CD4-positive, alpha-beta T cell treated with Interleukin-15 for 1 hour (primary cell): ENCODE results near the gene ARHGEF1.
"Not testable (repeated sequence)": the region's sequence is repeated elsewhere in the genome, so short reads cannot be mapped to it uniquely, and the experiment has no call there.

Experiments
- DNase-seq: peaks from one replicate; pipeline ENCODE4 v3.0.0-alpha.2; 2020

ARHGEF1 gene

DNA sequence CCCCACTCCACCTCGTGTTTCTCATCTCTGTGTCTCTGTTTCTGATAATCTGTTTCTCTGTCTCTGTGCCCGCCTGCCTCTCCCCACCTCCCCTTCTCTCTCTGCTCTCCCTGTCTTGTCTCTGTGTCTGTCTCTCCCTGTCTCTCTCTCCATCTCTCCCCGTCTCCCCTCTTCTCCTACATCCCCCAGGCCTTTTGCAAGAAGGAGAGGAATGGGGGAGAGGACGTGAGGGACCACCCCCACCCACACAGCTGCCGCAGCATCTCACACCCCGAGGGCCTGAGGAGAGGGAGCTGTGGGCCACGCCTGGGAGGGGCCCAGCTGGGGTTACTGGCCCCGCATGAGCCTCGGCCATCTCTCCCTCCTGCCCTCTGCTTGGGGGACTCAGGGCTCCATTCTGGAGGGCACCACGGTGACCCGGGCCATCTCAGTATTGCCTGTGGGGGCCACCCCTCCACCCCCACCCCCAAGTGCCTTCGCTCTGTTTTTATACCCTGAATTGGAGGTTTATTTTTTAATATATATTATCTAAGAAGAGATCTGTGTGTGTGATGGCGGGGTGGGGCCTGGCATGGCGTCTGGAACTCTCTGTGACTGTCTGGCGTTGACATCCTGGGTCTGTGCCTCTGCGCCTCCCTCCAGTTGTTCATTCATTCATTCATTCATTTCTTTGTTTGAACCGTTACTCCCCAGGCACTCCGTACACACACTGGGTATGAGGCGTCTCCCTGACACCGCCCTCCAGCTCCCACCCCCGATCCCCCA, 24.1 kb downstream of the ARHGEF1 start:
- no peak for DNase-seq

DNA sequence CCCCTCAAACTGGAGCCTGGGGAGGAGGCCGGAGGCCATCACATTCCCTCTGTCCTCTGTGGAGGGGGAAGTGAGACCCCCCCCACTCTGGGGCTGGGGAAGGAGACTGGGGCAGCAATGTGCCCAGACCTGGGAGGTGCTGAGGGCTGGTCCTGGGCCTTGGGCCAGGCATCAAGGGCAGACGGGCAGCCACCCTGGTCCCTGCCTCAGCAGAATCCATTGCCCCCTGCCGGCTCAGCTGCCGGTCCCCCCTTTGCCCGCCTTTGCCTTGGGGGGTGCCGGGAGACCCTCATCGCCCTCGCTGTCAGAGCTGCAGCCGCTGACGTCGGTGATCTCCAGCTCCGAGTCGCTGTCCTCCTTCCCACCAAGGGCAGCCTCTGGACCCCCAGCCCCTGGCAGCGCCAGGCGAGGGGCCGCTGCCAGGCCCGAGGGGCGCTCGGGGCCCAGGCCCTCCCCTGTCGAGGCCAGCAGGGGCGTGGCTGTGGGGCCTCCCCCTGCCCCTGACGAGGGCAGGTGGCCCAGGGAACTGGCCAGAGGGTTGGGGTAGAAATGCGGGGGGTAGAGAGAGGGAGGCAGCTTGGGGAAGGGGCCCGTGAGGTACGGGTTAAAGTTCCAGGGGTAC, 25.1 kb downstream of the ARHGEF1 start:
- DNase-seq: no peak

DNA sequence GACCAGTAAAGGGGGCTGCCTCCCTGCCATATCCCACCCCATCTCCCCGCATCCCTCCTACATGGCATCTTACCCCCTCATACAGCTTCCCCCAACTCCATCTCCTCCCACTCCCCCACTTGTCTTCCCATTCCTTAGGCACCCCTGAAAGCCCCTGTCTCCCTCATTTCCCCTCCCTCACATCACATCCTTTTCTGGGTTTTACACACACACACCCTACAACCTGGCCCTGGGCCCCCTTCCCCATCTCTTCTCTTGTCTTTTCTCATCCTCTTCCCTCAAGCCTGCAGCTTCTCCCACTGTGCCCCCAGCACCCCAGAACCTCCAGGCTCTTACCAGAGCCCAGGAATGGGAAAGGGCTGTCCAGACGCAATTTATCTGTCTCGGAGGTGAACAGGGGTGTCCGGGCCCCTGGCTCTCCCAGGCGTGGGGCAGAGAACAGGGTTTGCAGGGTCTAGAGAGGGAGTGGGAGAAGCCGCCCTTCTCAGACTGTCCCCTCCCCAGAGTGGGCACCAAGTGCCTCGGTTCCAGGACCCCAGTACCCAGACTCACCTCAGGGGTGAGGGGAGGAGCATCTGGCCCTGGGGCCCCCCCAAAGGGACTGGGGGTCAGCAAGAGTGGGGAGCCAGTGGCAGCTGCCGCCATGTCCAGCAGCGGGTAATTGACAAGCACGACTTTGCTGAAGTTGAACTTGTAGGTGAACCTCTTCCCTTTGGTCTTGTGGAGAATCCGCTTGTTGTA, 25.9 kb downstream of the ARHGEF1 start:
- DNase-seq: no peak

DNA sequence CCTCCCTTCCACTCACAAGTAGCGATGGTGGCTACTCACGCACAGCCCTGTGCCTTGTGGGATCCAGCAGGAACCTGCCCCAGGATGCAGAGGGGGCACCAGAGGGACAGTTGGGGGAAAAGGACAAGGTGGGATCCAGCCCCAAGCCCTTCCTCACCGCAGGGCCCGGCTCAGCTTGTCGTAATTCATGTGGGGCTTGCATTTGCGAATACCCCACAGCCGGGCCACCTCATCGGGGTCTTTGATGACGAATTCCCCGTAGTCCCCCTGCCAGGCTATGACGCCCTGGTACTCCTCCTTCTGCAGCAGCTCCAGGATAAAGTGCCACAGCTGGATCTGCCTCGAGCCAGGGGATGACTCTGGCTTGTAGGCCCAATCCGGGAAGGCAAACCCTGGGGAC, 26.7 kb downstream of the ARHGEF1 start:
- no peak for DNase-seq

DNA sequence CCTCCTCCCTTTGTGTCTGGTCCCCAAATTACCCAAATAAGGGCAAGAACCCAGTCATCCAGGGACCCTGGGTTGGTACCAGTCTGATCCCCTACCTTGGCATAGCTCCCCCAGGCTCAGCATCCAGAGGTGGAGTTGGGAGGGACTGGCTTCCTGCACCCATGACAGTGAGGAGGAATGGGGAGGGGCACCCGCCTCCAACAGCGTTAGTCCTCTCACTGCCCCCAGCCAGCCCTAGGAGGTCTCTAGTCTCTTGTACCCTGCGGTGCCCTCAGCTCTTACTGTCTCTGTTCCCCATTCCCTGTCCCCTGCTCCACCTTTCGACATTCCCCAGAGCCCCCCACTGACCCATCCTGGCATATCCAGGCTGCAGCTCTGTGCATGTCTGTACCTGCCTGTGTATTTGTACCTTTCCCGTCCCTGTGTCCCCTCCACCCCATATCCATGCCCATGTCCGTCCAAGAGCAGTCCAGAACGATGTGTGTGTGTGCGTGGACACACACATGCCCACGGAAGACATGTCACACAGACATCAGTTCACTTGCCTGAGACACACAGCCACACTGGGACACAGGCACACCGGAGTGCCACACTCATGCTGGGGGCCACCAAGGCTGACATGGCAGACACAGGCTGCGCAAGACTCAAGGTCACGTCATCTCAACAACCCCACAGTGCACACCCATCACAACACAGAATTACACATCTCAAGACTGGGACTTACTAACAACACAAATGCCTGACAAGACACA, 27.4 kb downstream of the ARHGEF1 start:
- no peak for DNase-seq

DNA sequence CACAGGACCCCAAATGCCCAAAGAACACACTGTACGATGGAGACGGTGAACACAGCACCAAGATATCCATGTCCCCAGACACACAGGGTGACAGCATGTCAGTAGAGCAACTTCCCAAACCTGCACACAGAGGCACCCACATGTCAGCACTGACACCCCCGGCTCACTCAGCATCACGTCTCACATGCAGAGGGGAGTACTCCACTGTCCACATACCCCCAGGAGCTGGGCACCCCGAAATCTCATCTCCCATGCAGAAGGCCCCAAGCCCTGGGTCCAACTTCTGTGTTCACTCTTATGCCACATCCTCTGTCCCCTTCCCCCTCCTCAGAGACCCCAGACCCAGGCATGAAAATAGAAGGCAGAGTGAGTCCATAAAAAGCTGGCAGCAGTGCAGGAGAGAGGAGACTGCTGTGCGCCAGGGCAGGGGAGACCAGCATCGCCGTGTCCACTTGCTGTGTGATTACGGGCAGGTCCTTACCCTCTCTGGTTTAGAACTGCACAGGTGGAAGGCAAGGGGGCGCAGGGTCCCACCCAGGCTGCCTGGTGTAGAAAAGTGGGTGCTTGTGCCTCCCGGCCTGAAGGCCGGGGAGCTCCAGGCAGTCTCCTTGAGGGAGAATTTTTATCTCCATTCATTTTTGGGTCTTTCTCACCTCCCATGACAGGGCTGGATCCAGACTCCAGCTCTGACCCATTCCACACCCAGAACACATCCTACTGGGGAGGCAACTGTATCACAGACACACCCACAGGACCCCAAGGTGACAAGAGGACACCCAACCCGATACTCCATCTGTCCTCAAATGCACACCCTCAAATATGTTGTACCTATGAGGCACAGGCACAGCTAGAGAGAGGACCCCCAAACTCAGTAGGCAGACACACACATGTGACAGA, 28.3 kb downstream of the ARHGEF1 start:
- DNase-seq: no peak

DNA sequence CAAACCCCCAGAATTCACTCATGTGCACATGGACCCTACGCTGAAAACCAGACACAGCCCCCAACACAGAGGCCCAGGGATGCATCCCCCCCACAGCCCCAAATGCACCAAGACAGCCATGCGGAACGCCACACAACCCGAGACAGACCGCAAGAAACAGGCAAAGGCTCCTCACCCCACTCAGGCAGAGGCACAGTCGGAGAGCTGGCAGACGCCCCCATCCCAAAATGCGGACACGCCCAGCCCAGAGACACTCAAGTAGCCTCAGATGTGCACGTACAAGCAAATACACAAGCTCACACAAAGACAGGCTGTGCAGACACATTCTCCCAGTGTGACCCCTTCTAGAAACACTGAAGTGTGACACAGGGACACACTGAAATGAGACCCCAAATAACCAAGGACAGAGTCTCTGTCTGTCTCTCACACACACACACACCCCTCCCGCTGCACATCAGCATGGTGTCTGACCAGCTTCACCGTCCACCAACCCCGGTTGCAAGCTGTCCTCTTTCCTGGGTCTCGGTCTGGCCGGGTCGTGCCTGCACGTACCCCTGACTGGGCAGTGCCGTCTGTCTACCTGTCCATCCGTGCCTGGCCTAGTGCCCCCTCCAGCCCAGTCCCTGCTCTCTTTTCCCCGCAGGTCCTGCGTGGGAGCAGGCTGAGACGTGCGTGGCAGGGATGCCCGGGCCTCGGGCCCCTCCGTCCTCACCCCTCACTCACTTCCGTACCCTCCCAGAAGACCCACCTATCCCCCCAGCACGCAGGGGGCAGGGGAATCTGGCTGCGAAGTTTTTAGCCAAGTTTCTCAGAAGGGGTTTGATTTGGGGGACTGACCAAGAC, 29.1 kb downstream of the ARHGEF1 start:
- DNase-seq: no peak

DNA sequence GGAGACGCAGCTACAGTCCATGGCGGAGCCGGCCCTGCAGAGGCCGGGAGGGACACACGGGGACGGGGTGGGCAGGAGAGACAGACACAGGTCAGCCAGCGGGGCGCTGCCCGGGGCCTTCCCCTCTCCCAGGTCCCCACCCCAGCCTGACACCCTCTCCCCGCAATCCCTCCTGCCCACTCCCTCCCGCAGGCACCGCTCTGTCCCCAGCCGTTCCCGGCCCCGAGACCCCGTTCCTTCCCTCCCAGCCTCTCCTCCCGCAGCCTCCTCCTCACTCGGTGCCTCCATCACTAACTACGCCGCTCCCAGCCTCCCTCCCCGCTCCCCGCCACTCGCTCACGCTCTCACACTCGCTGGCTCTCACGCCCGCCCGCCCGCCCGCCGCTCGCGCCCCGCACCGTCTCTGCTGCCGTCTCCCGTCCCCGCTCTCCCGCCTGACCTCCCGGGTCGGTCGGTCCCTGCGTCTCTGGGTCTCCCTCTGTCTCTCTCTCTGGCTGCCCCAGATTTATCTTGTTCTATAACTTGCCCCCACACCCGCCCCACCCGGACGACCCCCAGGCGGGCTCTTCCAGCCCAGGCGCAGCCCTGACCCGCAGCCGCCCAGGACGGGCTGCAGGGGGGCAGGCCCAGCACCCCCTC, 30.0 kb downstream of the ARHGEF1 start:
- no peak for DNase-seq

DNA sequence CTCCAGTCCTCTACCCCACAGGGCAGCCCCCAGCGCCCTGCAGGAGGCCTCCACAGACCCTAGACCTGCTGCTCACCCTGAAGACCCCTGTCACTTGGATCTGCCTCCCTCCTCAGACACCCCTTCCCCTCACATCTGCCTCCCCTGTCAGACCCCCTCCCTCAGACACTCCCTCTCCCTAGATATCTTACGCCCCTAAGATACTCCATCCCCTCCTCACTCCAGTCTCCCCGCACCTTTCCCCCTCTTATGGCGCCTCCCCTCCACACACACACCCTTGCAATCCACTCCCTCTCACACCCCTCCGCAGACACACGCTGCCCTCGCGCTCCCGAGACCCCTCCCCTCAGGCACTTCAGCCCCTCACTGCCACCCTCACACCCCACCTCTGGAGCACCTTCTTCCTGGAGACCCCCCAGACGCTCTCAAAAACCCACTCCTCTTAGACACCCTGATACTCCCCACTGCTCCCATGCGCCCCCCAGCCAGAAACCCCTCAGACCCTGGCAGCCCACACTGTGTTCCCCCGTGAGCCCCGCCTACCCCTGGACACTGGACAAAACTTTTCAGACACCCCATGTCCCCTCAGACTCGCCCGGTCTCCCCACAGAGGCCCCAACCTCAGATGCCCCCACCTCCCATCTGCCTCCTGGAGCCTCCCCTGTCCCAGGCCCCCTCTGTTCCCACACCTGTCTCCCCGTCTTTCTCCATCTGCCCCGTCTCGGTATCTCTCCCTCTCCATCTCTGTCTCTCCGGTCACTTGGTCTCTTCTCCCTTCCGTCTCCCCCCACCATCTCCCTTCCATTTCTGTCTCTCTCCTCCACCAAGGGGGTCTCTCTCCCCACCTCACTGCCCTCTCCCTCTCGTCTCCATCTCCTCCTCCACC, 30.8 kb downstream of the ARHGEF1 start:
- DNase-seq: no peak

DNA sequence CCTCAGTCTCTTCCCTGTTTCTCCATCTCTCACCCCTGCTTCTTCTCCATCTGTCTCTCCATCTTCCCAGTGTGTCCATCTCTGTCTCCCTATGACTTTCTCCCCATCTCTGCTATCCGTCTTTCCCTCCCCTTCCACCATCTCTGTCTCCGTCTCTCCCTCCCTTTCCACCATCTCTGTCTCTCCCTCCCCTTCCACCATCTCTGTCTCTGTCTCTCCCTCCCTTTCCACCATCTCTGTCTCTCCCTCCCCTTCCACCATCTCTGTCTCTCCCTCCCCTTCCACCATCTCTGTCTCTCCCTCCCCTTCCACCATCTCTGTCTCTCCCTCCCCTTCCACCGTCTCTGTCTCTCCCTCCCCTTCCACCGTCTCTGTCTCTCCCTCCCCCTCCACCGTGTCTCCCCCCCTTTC, 31.4 kb downstream of the ARHGEF1 start:
- DNase-seq: not testable (repeated sequence)

DNA sequence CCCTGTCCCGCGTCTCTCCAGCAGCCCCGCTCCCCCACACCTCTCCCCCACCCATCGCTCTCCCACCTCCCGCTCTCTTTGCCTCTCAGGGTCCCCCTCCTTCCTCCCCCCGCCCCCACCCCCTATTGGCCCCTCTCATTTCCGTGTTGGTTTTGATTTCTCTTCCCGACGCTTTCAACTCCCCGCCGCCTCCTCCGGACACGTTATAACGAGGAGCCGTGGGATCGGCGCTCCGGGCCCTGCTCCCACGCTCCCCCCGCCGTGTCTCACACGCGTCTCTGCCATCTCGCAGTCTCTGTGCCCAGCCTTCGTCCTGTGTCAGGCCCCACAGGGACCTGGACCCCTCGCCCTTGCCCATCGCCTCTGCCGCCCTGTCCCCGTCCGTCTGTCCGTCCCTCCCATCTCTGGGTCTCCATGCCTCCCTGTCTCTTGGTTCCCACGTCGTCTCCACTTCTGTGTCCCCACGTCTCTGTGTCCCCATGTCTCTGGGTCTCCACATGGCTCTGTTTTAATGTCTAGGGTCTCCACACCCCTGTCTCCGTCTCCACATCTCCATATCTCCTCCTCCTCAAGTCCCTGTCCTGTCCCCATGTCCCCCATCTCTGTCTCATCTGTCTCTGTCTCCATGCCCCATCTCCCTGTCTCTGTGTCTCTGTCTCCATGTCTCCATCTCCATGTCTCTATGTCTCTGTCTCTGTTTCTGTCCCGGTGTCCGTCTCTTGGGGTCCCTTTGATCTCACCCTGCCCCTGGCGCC, 32.2 kb downstream of the ARHGEF1 start:
- no peak for DNase-seq

DNA sequence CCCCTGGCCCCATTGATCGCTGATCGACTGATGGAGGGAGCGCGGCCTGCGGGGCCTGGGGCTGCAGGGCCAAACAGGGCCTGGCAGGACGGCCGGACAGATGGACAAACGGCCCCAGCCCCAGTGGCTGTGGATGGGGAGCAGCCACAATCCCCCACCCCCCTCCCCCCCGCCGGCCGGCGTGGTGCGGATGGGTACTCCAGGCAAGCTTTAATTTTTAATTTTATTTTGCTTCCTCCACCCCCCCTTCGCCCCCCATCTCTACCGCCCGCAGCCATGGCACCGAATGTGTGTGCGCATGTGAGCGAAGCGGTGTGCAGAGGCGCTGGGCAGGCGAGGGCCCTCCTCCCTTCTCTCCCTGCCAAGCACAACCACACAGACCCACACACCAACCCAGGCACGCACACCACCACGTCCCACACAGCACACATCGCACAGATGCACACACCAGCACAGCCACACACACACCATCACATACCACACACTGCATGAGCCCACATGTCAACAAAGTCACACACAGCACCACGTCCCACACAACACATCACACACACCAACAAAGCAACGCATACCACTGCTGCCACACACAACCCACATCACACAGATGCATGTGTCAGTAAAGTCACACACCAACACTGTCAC, 32.9 kb downstream of the ARHGEF1 start:
- no peak for DNase-seq

DNA sequence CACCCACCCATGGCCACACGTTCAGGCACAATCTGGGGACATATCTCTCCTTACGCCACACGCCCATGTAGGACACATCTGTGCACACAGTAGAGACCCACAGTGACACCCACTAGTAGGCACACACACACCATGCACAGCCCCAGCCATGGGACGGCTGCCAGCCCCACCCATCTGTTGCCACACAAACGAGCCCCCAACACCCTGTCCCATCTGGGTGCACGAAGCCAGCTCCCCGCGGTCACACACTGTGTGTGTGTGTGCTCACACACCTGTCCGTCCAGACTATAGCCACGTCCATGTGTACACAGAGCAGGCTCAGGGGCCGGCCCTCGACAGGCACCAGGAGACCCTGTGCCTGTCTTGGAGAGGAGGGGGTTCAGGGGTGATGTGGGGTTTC, 34.7 kb downstream of the ARHGEF1 start:
- DNase-seq: no peak

DNA sequence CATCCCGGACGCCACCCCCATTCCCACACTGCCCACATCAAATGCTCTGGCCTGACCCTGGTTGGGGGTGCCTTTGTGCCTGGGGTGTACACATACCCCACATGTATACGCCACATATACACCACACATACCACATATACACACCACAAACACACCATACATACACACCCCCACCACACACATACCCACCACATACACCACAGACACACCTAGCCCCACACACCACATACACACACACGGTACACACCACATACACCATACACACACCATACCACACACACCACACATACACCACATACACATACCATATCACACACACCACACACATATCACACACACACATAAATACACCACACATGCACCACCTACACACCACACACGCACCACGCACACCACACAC, 35.1 kb downstream of the ARHGEF1 start:
- DNase-seq: no peak

DNA sequence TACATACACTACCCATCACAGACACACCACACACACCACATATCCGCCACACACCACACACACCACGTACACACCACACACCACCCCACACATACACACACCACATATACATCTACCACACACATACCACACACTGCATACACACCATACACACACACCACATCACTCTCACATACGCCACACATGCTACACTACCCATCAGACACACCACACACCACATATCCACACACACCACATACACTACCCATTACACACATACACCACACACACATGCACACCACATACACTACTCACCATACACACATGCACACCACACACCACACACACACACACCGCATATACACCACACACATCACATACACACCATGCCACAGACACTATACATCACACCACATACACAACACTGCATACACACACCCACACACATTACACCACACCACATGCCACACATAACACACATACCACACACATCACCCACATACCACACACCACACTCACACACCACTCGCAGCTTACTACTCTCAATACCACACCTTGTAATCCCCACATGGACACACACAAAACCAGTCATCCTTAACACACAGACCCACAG, 35.8 kb downstream of the ARHGEF1 start:
- DNase-seq: no peak

DNA sequence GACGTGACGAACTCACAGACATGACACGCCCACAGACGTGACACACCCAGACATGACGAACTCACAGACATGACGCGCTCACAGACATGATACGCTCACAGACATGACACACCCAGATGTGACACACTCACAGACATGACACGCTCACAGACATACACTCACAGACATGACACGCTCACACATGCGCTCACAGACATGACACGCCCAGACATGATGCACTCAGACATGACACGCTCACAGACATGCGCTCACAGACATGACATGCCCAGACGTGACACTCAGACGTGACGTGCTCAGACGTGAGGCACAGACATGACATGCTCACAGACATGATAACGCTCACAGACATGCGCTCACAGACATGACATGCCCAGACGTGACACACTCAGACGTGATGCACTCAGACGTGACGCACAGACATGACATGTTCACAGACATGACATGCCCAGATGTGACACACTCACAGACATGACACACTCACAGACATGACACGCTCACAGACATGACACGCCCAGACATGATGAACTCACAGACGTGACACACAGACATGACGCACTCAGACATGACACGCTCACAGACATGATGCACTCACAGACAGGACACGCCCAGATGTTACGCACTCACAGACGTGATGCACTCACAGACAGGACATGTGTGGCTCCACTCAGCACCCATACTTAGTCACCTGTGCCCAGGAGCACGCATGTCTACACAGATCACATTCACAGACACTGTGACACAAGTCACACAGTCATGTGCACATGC, 37.1 kb downstream of the ARHGEF1 start:
- DNase-seq: no peak

DNA sequence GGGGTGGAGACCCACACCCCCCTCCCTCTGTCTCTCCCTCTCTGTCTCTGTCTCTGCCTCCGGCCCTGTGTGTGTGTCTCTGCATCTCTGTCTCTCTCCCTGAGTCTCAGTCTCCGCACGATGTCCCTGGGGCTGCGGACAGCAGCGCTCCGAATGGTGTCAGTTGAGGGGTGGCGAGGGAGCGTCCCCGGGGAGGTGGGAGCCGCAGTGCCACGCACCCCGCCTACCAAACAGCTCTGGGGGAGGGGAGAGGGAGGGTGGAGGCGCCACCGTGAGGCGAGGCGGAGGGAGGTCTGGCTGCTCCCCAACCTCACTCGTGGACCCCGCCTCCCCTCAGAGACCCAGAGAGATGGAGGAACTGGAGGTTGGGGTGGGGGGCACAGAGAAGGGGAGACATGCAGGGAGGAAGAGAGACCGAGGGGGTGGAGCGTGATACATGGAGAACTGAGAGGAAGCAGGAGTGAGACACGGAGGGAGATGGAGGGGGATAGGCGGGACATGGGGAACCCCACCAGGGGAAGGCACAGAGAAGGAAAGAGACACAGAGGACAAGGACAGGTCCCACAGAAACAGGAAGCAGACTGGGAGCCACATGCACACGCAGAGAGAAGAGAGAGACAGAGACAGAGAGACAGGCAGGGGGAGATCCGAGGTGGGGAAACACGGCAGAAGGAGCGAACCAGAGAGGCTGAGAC, 38.0 kb downstream of the ARHGEF1 start:
- DNase-seq: no peak
